Left ventricle myocardium inferior (tissue), 1 donor: ENCODE measurements around the gene KRT9. TPM values are rescaled to one million over a fixed set of nuclear protein-coding genes. Genes with fewer than 3 reads are reported as not detected.
"Not testable (repeated sequence)": the region's sequence is repeated elsewhere in the genome, so short reads cannot be mapped to it uniquely, and the experiment has no call there.

Experiments used
- DNase-seq: peaks from one replicate; pipeline ENCODE4 v3.0.0-alpha.2; 2020
- H3K27ac ChIP-seq: fragments of 200-600 bp; replicated peaks from 2 replicates; pipeline ENCODE4 v1.8.0; 2021
- H3K27me3 ChIP-seq: fragments of 200-600 bp; 2 replicates; pipeline ENCODE4 v1.8.0; 2021; ENCODE audit warnings: low read depth
- H3K36me3 ChIP-seq: fragments of 200-600 bp; 2 replicates; pipeline ENCODE4 v1.8.0; 2021
- H3K4me1 ChIP-seq: fragments of 200-600 bp; 2 replicates; pipeline ENCODE4 v1.8.0; 2021
- H3K4me3 ChIP-seq: fragments of 200-600 bp; 2 replicates; pipeline ENCODE4 v1.8.0; 2021; ENCODE audit warnings: mild to moderate bottlenecking, moderate library complexity
- H3K9me3 ChIP-seq: fragments of 200-600 bp; replicated peaks from 2 replicates; pipeline ENCODE4 v1.8.0; 2021
- intact Hi-C: fragments of 100-400 bp; cut with micrococcal nuclease; formaldehyde crosslinking; loops from one replicate; pipeline ENCODE4 v1.11.0; 2022
- long read RNA-seq: library from polyadenylated mRNA; unstranded; transcript quantifications from one replicate; pipeline ENCODE4 v2.0.0, GENCODE V29; 2021
- total RNA-seq: library from RNA; stranded (reverse); fragmentation: NEBNext Ultra II Directional; extraction: Animal tissue kit (Norgen Biotek cat#: 25700); gene quantifications from one replicate; pipeline ENCODE4 v1.2.1, GENCODE V29; 2021
- TF ChIP-seq, protein P1 (sequence below): fragments of 200-600 bp; IDR thresholded peaks from 2 replicates; pipeline ENCODE4 v1.8.0; 2021; ENCODE audit warnings: antibody characterized with exemption, mild to moderate bottlenecking, borderline replicate concordance
- donor health status: DM: no; HTN: yes; CAD: no; lungs with severe emphysema.

Gene KRT9, protein sequence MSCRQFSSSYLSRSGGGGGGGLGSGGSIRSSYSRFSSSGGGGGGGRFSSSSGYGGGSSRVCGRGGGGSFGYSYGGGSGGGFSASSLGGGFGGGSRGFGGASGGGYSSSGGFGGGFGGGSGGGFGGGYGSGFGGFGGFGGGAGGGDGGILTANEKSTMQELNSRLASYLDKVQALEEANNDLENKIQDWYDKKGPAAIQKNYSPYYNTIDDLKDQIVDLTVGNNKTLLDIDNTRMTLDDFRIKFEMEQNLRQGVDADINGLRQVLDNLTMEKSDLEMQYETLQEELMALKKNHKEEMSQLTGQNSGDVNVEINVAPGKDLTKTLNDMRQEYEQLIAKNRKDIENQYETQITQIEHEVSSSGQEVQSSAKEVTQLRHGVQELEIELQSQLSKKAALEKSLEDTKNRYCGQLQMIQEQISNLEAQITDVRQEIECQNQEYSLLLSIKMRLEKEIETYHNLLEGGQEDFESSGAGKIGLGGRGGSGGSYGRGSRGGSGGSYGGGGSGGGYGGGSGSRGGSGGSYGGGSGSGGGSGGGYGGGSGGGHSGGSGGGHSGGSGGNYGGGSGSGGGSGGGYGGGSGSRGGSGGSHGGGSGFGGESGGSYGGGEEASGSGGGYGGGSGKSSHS
- not detected for total RNA-seq
- long read RNA-seq = 0 reads

DNA sequence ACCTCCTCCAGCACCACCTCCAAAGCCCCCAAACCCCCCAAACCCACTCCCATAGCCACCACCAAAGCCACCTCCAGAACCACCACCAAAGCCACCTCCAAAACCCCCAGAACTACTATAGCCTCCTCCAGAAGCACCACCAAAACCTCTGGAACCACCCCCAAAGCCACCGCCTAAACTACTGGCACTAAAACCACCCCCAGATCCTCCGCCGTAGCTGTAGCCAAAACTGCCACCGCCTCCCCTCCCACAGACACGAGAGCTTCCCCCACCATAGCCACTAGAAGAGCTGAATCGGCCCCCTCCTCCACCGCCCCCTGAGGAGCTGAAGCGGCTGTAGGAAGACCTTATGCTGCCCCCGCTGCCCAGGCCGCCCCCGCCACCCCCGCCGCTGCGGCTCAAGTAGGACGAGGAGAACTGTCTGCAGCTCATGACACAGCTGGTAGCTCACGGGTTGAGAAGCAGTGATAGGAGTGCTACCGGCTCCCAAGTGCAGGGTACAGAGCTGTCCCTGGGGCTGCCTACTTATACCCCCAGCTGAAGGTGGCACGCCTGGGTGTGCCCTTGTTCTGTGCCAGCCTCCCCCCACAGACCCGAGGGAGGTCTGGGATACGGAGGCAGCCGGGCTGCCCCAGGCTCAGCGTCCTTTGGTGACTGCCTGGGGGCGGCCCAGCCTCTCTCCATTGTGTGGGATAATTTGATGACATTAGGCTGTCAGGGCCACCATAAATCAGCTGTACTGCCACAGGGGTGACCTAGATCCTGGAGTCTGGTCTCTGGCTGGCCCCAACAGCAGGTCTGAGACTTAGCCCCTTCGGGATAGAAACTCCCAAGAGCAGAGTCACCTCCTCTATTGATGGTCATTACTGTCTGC, at the start of gene KRT9:
Gene KRT9 (minus strand): TSS at position 499 of the 874 bp plus-strand sequence. CDS start 67 bp downstream, at position 432.
- H3K4me1 ChIP-seq = no peaks in the 10 kb centered on the region
- no peaks in the 10 kb centered on the region for H3K36me3 ChIP-seq
- TF ChIP-seq, protein P1, sequence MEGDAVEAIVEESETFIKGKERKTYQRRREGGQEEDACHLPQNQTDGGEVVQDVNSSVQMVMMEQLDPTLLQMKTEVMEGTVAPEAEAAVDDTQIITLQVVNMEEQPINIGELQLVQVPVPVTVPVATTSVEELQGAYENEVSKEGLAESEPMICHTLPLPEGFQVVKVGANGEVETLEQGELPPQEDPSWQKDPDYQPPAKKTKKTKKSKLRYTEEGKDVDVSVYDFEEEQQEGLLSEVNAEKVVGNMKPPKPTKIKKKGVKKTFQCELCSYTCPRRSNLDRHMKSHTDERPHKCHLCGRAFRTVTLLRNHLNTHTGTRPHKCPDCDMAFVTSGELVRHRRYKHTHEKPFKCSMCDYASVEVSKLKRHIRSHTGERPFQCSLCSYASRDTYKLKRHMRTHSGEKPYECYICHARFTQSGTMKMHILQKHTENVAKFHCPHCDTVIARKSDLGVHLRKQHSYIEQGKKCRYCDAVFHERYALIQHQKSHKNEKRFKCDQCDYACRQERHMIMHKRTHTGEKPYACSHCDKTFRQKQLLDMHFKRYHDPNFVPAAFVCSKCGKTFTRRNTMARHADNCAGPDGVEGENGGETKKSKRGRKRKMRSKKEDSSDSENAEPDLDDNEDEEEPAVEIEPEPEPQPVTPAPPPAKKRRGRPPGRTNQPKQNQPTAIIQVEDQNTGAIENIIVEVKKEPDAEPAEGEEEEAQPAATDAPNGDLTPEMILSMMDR = no peak
- no peaks in the 10 kb centered on the region for H3K9me3 ChIP-seq
- DNase-seq = no peak
- peaks cover 87% of the 10 kb centered on the region for H3K27me3 ChIP-seq
- H3K27ac ChIP-seq = no peak within 1 kb of the TSS
- H3K4me3 ChIP-seq = no peak within 1 kb of the TSS
- intact Hi-C loops = loop anchor here (10.0 kb wide), 1 partner anchor 73 kb away; no protein-coding TSS in a partner anchor

DNA sequence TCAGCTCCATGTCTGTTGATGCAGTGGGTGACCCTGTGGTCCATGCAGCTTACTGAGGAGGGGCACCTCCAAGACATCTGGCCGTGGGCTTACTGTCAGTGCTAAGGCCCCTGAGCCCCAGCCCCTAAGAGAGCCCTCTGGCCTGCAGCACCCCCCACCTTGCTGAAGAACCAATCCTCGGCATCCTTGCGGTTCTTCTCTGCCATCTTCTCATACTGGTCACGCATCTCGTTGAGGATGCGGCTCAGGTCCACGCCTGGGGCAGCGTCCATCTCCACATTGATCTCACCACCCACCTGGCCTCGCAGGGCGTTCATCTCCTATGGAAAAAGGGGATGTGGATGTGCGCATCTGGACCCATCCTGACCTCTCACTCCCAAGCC, 49.6 kb upstream of the KRT9 start:
- H3K4me1 ChIP-seq, H3K27ac ChIP-seq, H3K4me3 ChIP-seq, H3K9me3 ChIP-seq, H3K36me3 ChIP-seq, intact Hi-C loops, DNase-seq: not testable (repeated sequence)
- peaks cover 82% of the 10 kb centered on the region for H3K27me3 ChIP-seq

DNA sequence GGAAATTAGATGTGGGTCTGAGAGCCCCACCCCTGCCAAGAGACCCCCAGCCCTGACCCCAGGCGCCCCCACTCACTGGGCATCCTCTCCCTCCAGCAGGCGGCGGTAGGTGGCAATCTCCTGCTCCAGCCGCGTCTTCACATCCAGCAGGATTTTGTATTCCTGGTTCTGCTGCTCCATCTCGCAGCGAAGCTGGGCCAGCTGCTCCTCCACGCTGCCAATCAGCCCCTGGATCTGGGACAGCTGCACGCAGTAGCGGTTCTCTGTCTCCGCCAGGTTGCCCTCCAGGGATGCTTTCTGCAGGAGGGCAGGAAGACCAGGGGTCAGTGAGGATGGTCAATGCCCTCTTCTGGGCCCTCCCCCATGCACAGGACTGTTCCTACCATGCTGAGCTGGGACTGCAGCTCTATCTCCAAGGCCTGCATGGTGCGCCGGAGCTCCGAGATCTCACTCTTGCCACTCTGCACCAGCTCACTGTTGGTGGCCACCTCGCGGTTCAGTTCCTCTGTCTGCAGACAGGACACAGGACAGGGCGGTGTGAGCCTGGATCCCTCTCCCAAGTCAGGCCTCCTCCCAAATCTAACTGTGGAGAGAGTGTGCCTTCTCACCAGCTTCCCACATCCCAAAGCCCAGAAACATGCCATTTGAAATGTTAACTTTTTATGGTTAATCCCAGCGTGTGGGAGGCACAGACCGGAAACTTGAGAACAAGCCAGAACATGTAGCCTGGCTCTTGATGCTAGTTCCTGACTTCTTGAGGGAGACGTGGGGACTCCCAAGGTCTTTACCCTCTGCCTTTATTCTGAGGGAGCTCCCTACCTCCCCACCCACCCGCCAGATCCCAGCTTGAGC, 49.0 kb upstream of the KRT9 start:
- no peak for DNase-seq
- intact Hi-C loops = no loop called here
- Histone ChIP-seq H3K36me3 (no peaks in the 10 kb centered on the region), H3K27me3 (peaks cover 88% of the 10 kb centered on the region), H3K4me3 (no peak overlapping the region), H3K27ac (no peak overlapping the region), H3K9me3 (no peaks in the 10 kb centered on the region), H3K4me1 (peaks cover 5% of the 10 kb centered on the region)
- TF ChIP-seq, protein P1 = no peak

DNA sequence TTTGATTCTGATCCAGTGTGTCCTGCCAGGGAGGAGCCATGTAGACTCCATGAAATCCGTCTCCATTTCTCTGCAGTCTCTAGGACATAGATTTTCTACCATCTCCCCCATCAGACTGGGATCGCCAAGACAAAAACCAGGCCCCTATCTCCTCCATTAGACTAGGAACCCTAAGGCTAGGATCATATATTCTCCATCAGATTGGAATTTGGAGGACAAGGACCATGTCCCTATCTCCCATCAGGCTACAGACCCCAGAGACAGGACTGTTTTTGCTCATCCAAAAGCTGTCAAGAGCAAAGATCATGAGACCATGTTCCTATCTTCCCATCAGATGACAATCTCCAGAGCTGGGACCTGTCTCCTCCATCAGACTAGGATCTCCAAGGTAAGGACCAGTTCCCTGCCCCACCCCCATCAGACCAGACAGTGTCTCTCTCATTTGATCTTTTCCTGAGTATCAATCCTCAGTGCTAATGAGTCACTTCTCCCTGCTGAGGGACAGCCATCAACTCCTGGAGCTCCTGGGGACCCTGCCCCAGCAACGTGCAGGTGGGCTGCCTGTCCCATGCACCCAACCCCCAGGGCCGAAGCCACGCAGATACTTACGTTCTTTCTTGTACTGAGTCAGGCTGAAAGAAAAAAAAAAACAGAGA, 48.2 kb upstream of the KRT9 start:
- H3K27ac ChIP-seq, H3K9me3 ChIP-seq, H3K36me3 ChIP-seq, intact Hi-C loops, H3K4me3 ChIP-seq, H3K4me1 ChIP-seq, DNase-seq: not testable (repeated sequence)
- H3K27me3 ChIP-seq = peaks cover 95% of the 10 kb centered on the region

DNA sequence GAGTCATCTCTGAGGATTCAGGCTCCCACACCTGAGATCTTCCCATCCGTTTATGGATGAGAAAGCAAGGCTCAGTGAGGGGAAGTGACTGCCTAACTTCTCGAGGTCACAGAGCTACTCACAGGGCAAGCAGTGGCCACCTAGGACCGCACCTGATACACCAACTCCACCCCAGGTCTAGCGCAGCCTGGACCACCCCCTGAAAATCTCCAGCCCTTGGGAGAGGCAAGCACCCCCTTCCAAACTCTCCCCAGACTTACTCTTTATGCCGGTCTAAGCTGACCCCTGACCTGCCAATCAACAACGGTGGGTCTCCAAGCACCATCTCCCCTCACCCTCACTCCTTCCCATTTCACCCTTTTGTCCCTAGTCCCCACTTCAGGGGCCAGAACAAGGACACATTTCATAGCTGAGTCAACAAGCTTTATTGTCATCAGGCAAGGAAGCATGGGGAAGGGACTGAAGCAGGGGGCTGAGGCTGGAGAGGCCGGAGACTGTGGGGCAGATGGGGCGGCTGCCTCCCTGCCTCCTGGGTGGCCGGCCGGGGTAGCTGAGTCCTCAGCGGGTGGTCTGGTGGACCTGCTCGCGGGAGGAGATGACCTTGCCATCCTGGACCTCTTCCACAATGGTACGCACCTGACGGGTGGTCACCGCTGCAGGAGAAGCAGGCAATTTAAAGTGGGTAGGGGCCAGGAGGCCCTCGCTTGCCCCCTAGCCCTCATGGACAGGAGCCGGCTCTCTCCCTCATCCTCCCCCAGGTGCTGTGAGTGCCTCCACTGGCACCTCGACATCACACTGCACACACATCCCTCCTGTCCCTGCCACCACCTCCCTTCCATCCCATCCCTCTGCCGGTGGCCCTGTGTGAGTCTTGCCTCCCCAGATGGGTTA, 47.4 kb upstream of the KRT9 start:
- intact Hi-C loops = no loop called here
- peaks cover 95% of the 10 kb centered on the region for H3K27me3 ChIP-seq
- no peak overlapping the region for H3K27ac ChIP-seq
- H3K4me3 ChIP-seq = no peak overlapping the region
- TF ChIP-seq, protein P1 = no peak
- no peaks in the 10 kb centered on the region for H3K36me3 ChIP-seq
- H3K4me1 ChIP-seq = no peaks in the 10 kb centered on the region
- H3K9me3 ChIP-seq = no peaks in the 10 kb centered on the region
- no peak for DNase-seq
